ENCODE measurements around the gene CHP1. TPM values are rescaled to one million over a fixed set of nuclear protein-coding genes. Genes with fewer than 3 reads are reported as not detected.

CHP1 gene
- total RNA-seq, 2 donors from 2014 or later = 31.6 to 40.5 TPM

Other genes with a start within 250 kb of the CHP1 start
- 10 to 100 TPM; 28.5 to 37.5 TPM for gene INO80, start 115.0 kb upstream of the CHP1 start, total RNA-seq
- gene EXD1, start 511 bp upstream of the CHP1 start, total RNA-seq = not detected
- 1 to 10 TPM in 1 of 2 donors, not detected in 1; 1.2 TPM for gene OIP5, start 101.3 kb downstream of the CHP1 start, total RNA-seq
- gene NUSAP1, start 101.6 kb downstream of the CHP1 start, total RNA-seq = 10 to 100 TPM in 1 of 2 donors, 1 to 10 TPM in 1; 7.8 to 16.3 TPM
- gene NDUFAF1, start 171.2 kb downstream of the CHP1 start, total RNA-seq = 1 to 10 TPM; 3.4 to 3.8 TPM
- 10 to 100 TPM; 42.0 TPM for gene RTF1, start 185.8 kb downstream of the CHP1 start, total RNA-seq